ENCODE data around the gene P3H2. TPM values are rescaled to one million over a fixed set of nuclear protein-coding genes. Genes with fewer than 3 reads are reported as not detected.

P3H2 gene
- total RNA-seq, 1 experiment from 2014 or later = 82.2 TPM

DNA sequence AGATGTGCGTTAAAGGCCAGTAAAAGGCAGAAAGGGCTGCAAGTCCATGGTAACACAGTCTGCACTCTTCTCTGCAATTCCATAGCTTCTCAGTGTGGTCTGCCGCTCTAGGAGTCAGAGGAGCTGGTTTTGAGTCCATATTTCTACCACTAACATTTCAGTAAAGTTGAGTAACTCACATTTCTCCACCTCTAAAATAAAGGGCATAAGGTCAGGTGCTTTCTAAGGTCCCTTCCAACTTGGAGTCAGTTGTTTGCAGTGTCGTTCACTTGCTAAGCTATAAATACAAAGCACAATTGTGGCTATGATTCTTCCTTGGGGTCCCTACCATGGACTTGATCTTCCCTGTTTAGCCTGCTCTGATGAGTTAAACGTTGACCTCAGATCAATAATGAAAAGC is 171.1 kb downstream of the P3H2 start:
- no TSS peak for BruUV-seq (replicated peaks)
- H3K9me3 ChIP-seq (ENCODE audit: control insufficient read depth, insufficient read depth, low read depth, low read length) = no peaks in the 10 kb centered on the region
- DNase-seq (ENCODE audit: low read depth, low spot score) = no peak
- TF ChIP-seq TCF7L2 (IDR thresholded peaks at IDR 0.05; ENCODE audit: low read depth, low read length) = no peak
- TF ChIP-seq, protein P1, sequence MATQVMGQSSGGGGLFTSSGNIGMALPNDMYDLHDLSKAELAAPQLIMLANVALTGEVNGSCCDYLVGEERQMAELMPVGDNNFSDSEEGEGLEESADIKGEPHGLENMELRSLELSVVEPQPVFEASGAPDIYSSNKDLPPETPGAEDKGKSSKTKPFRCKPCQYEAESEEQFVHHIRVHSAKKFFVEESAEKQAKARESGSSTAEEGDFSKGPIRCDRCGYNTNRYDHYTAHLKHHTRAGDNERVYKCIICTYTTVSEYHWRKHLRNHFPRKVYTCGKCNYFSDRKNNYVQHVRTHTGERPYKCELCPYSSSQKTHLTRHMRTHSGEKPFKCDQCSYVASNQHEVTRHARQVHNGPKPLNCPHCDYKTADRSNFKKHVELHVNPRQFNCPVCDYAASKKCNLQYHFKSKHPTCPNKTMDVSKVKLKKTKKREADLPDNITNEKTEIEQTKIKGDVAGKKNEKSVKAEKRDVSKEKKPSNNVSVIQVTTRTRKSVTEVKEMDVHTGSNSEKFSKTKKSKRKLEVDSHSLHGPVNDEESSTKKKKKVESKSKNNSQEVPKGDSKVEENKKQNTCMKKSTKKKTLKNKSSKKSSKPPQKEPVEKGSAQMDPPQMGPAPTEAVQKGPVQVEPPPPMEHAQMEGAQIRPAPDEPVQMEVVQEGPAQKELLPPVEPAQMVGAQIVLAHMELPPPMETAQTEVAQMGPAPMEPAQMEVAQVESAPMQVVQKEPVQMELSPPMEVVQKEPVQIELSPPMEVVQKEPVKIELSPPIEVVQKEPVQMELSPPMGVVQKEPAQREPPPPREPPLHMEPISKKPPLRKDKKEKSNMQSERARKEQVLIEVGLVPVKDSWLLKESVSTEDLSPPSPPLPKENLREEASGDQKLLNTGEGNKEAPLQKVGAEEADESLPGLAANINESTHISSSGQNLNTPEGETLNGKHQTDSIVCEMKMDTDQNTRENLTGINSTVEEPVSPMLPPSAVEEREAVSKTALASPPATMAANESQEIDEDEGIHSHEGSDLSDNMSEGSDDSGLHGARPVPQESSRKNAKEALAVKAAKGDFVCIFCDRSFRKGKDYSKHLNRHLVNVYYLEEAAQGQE (IDR thresholded peaks at IDR 0.05; ENCODE audit: insufficient read depth in 1 of 2, low read depth in 2 of 2, low read length in 1 of 2) = no peak
- TF ChIP-seq, protein P2, sequence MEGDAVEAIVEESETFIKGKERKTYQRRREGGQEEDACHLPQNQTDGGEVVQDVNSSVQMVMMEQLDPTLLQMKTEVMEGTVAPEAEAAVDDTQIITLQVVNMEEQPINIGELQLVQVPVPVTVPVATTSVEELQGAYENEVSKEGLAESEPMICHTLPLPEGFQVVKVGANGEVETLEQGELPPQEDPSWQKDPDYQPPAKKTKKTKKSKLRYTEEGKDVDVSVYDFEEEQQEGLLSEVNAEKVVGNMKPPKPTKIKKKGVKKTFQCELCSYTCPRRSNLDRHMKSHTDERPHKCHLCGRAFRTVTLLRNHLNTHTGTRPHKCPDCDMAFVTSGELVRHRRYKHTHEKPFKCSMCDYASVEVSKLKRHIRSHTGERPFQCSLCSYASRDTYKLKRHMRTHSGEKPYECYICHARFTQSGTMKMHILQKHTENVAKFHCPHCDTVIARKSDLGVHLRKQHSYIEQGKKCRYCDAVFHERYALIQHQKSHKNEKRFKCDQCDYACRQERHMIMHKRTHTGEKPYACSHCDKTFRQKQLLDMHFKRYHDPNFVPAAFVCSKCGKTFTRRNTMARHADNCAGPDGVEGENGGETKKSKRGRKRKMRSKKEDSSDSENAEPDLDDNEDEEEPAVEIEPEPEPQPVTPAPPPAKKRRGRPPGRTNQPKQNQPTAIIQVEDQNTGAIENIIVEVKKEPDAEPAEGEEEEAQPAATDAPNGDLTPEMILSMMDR (IDR thresholded peaks at IDR 0.05) = no peak
- TF ChIP-seq SIN3A (IDR thresholded peaks at IDR 0.05; ENCODE audit: borderline replicate concordance, insufficient read depth, low read depth, low read length) = no peak
- TF ChIP-seq POLR2AphosphoS5 (IDR thresholded peaks at IDR 0.05; ENCODE audit: low read depth, low read length) = no peak
- H3K27ac ChIP-seq (ENCODE audit: low read length) = no peak overlapping the region
- ATAC-seq = no peak
- no peaks in the 10 kb centered on the region for H3K36me3 ChIP-seq (ENCODE audit: control insufficient read depth, insufficient read depth, low read length)
- intact Hi-C loops (cut with micrococcal nuclease; ENCODE audit: unreplicated experiment) = loop anchor here (2.0 to 10.0 kb wide), 2 partner anchors 155 to 679 kb away; no protein-coding TSS in a partner anchor
- no peak overlapping the region for H3K4me3 ChIP-seq (ENCODE audit: low read depth in 2 of 2, low read length in 2 of 2)
- in situ Hi-C loops (cut with HindIII; ENCODE audit: low pct_unique_long_range_greater_than_20kb, low sequenced_read_pairs) = no loop called here
- H3K27me3 ChIP-seq (ENCODE audit: control insufficient read depth, insufficient read depth, low read length) = no peaks in the 10 kb centered on the region
- ChIA-PET POLR2A (no interaction called here), CTCF (interaction anchor here (2.4 kb wide), 1 partner anchor 677 kb away, joined by 11 read pairs; no protein-coding TSS in a partner anchor)
- H3K4me1 ChIP-seq (ENCODE audit: control insufficient read depth, insufficient read depth, low read length) = no peaks in the 10 kb centered on the region

DNA sequence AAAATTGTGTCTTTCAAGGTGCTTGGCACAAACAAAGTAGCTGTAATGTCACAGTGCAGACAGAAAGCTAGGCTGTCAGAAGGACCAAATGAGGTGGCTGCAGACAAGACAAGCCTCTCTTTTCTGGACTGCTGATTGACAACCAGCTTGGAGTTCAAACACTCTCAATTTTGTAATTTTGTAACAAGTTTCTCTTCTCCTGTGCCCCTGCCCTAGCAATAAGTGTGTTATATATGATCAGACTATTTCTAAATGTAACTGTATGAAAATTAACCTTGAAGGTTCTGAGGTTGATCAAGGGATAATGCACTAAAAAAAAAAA is 172.0 kb downstream of the P3H2 start:
- 0 out of 2 replicates have a peak, but pooled peaks have one; percentile 11 for ATAC-seq
- intact Hi-C loops (cut with micrococcal nuclease; ENCODE audit: unreplicated experiment) = loop anchor here (2.0 to 10.0 kb wide), 2 partner anchors 154 to 678 kb away; no protein-coding TSS in a partner anchor
- ChIA-PET CTCF (interaction anchor here (0.5 to 2.4 kb wide), 4 partner anchors 261 to 995 kb away, joined by 3 to 11 read pairs (median 6); no protein-coding TSS in a partner anchor), POLR2A (no interaction called here)
- H3K9me3 ChIP-seq (ENCODE audit: control insufficient read depth, insufficient read depth, low read depth, low read length) = no peaks in the 10 kb centered on the region
- no peak overlapping the region for H3K4me3 ChIP-seq (ENCODE audit: low read depth in 2 of 2, low read length in 2 of 2)
- no peaks in the 10 kb centered on the region for H3K36me3 ChIP-seq (ENCODE audit: control insufficient read depth, insufficient read depth, low read length)
- in situ Hi-C loops (cut with HindIII; ENCODE audit: low pct_unique_long_range_greater_than_20kb, low sequenced_read_pairs) = no loop called here
- H3K4me1 ChIP-seq (ENCODE audit: control insufficient read depth, insufficient read depth, low read length) = no peaks in the 10 kb centered on the region
- H3K27me3 ChIP-seq (ENCODE audit: control insufficient read depth, insufficient read depth, low read length) = no peaks in the 10 kb centered on the region
- no peak for DNase-seq (ENCODE audit: low read depth, low spot score)
- no peak for TF ChIP-seq TCF7L2 (IDR thresholded peaks at IDR 0.05; ENCODE audit: low read depth, low read length)
- TF ChIP-seq, protein P2 (IDR thresholded peaks at IDR 0.05) = peak; percentile 57
- BruUV-seq (replicated peaks) = no TSS peak
- no peak overlapping the region for H3K27ac ChIP-seq (ENCODE audit: low read length)

Measured in Panc1 (cell line).